Measurements from ENCODE around the gene PRICKLE1. TPM values are rescaled to one million over a fixed set of nuclear protein-coding genes. Genes with fewer than 3 reads are reported as not detected.
"Not testable (repeated sequence)": the region's sequence is repeated elsewhere in the genome, so short reads cannot be mapped to it uniquely, and the experiment has no call there.

Gene PRICKLE1
- total RNA-seq, 1 donor from 2014 or later = 12.3 TPM

GRCh38 chr12:42557586-42558172 is 31.9 kb downstream of the PRICKLE1 start:
- DNase-seq (ENCODE audit: low read depth) = no peak

- DNase-seq (ENCODE audit: low read depth) = no peak
These were observed 32.6 kb downstream of the PRICKLE1 start for GRCh38 chr12:42556917-42557316.

- DNase-seq (ENCODE audit: low read depth) = no peak
These were observed 36.7 kb downstream of the PRICKLE1 start for GRCh38 chr12:42552822-42553221.

GRCh38 chr12:42550800-42551199 is 38.7 kb downstream of the PRICKLE1 start:
- no peak for DNase-seq (ENCODE audit: low read depth)

GRCh38 chr12:42546709-42547108 is 42.8 kb downstream of the PRICKLE1 start:
- DNase-seq (ENCODE audit: low read depth) = no peak

DNA sequence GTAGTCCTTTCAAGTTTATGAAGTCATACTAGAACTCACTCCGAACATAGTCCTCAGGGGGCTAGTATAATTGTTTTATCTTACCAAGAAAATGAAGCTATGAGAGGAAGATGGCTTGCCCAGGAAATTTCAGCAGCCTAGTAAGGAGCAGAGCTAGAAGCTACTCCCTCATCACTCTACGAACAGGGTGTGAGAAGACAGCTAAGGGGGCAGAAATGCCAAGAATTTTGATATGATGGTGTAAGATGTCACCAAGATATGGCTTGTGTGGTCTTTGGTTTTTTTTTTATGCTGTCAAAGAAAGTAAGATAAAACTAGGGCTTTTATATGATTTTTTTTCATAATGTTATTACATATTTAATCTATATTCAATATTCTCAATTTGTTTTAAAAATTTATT is 47.6 kb downstream of the PRICKLE1 start:
- peak; percentile 12 for DNase-seq (ENCODE audit: low read depth)

DNA sequence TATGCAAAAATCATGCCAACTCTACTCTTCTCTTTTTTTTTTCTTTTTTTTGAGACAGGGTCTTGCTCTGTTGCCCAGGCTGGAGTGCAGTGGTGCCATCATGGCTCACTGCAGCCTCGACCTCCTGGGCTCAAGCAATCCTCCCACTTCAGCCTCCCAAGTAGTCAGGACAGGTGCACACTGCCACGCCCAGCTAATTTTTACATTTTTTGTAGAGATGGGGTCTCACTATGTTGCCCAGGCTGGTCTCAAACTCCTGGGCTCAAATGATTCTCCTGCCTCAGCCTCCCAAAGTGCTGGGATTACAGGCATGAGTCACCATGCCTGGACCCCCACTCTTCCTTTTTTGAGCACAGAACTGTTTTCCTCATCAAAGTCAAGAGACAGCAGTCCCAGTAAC is 48.2 kb downstream of the PRICKLE1 start:
- not testable (repeated sequence) for DNase-seq (ENCODE audit: low read depth)

DNA sequence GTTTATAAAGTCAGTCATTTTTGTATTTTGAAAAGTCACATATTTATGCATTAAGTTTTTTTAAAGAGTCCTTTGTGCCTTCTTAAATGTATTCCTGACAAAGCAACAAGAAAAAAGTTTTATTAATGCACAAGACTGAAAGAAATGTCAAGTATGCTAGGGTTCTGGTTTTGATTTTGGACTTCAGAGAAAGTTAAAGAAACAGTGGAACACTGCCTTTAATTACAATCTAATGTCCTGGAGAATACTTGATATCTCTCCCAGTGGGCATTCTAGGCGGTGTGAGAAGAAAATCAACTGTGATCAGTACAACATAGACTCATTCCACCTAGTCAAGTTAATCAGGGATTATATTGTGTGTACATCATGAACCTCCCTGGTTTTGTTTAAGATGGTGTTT is 49.9 kb downstream of the PRICKLE1 start:
- DNase-seq (ENCODE audit: low read depth) = no peak

DNA sequence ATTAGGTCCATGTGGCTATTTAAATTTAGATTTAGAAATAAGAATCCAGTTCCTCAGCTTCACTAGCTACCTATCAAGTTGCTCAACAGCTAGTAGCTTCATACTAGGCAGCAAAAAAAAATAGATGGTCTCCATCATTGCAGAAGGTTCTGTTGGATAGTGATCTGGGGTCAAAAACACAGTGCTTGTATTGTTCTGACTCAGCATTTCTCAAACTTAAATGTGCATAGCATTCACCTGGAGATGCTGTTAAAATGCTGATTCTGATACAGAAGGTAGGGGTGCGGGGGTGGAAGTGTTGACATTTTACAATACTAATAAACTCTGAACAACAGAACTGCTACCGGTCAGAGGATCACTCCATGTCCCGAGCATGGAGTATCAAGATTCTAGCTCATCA is 51.3 kb downstream of the PRICKLE1 start:
- no peak for DNase-seq (ENCODE audit: low read depth)

DNA sequence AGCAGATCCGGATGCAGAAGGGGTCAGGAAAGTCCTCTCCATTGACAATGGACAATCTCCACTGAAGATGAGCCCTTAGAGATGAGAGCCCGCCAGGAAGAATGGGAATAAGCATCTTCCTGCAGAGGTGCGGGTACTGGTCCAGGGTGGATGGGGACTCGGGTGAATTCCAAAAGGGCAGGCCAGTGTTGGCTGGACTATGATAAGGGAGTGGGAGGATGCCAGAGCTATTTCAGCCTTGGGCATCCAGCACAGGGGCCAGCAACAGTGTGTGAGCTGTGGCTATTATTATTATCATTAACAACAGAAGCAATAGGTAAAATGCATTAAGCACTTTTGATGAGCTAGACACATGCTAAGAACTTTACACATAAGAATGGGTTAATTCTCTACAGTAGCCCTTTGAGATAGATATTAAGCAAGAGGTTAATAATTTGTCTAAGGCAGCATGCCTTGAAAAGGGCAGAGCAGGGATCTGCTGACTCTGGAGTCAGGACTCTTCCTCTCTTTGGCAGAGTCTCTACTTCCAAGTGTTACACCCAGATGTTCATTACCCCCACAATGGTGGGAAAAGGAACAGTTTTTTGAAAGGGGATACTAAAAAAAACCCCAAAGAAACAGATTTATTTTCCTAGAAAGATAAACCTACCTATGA is 55.2 kb downstream of the PRICKLE1 start:
- DNase-seq (ENCODE audit: low read depth) = no peak

- DNase-seq (ENCODE audit: low read depth) = no peak
These were observed 59.3 kb downstream of the PRICKLE1 start for GRCh38 chr12:42530284-42530683.

DNA sequence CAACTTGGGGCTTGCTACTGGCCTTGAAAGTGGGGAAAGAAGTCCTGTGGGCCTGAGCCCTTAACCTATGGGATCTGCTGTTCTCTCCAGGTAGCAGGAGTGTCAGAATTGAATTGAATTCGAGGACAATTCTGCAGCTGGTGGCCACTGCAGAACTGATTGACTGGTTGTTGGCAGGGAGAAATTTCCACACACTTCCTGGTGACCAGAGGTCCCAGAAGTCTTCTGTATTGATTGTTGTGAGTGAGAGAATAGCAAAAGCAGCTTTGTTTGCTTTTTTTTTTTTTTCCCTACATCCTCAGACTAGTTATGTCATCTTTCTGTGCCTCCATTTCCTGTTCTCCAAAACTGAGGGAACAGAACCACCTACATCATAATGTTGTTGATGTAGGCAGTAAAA is 64.1 kb downstream of the PRICKLE1 start:
- no peak for DNase-seq (ENCODE audit: low read depth)

DNA sequence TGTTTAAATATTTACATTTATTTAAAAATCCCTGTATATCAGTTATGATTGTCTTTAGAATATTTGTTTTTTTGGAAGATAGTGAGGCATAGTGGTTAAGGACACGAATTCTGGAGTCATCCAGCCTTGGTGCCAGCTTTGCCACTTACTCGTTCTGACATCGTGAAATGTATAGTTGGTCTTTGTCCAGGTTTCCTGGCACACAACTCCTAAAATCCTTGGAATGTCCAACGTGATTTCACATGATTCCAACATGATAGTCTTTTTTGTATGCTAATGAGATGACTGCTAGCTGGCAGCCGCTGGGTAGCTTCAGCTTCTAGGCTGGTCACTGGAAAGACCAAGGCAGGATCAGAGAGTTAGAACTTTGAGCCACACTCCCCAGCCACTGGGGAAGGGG is 64.8 kb downstream of the PRICKLE1 start:
- DNase-seq (ENCODE audit: low read depth) = no peak

- no peak for DNase-seq (ENCODE audit: low read depth)
These were observed 73.0 kb downstream of the PRICKLE1 start for GRCh38 chr12:42516573-42516972.

GRCh38 chr12:42511656-42512055 is 77.9 kb downstream of the PRICKLE1 start:
- DNase-seq (ENCODE audit: low read depth) = no peak

DNA sequence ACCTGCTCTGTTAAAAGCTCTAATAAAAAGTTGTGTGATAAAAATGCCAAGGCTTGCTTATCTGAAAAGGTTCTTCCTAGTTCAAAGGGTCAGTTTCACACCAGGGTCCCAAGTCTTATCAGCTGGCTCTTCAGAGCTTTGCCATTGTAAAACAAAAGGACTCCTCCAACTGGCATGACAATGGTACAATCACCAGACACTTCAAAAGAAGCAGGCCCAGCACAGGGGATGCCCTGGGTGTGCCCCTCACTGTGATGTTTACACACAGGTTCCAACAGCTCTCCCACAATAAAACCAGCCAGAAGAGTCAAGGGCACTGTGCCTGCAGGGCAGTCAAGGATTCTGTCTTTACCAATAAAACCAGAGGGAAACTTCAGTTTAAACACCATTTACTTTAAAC is 78.7 kb downstream of the PRICKLE1 start:
- no peak for DNase-seq (ENCODE audit: low read depth)

GRCh38 chr12:42508913-42509460 is 80.6 kb downstream of the PRICKLE1 start:
- DNase-seq (ENCODE audit: low read depth) = peak; percentile 32

- no peak for DNase-seq (ENCODE audit: low read depth)
These were observed 82.0 kb downstream of the PRICKLE1 start for GRCh38 chr12:42507565-42507964.

- peak; percentile 35 for DNase-seq (ENCODE audit: low read depth)
These were observed 82.5 kb downstream of the PRICKLE1 start for GRCh38 chr12:42507081-42507480.

DNA sequence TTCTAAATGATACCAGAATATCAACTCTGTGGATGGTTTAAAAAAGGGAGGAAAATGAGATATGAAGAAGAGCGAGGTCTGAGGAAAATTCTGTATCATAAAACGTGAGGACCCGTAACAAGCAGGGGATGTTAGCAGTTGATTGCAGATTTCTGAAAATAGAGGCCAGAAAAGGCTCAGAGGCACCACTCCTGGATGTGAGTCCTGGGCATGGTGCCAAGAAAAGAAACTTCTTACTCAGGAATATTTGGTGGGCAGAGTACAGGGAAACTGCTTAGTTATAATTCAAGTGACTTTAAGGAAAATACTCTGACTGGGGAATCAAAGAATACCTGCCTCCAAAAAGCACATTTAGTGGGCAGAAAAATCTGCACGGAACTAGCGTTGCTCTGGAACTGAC is 85.5 kb downstream of the PRICKLE1 start:
- DNase-seq (ENCODE audit: low read depth) = peak; percentile 42

- DNase-seq (ENCODE audit: low read depth) = no peak
These were observed 86.9 kb downstream of the PRICKLE1 start for GRCh38 chr12:42502682-42503081.

DNA sequence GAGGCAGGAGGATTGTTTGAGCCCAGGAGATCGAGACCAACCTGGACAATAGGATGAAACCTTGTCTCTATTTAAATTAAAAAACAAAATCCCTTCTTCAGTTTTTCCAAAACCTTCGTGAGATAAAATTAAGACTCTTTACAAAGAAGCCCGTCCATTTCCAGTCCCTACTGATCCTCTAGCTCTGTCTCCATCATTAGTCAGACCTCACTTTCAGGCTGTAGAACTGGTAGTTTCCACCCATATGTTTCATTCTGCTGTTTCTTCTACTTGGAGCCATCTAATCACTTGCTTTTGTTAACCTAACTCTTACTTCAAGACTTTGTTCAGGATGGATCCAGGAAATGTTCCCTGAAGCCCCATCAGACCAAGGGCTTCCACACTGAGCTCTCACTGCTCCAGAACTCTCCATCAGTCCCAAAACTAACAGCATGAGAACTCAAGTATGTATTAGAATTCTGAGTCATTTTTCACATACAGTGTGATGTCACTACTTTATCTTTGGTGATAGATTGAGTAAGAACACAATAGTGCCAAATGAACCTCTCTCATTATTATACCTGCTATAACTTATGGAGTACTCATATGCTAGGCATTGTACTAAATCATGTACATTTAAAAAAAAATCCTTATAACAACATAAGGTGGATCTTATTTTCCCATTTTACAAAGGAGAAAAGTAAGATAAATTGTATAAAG is 90.8 kb downstream of the PRICKLE1 start:
- no peak for DNase-seq (ENCODE audit: low read depth)
